ENCODE measurements around the gene TRIM16.
"Not testable (repeated sequence)": the region's sequence is repeated elsewhere in the genome, so short reads cannot be mapped to it uniquely, and the experiment has no call there.

Gene TRIM16

DNA sequence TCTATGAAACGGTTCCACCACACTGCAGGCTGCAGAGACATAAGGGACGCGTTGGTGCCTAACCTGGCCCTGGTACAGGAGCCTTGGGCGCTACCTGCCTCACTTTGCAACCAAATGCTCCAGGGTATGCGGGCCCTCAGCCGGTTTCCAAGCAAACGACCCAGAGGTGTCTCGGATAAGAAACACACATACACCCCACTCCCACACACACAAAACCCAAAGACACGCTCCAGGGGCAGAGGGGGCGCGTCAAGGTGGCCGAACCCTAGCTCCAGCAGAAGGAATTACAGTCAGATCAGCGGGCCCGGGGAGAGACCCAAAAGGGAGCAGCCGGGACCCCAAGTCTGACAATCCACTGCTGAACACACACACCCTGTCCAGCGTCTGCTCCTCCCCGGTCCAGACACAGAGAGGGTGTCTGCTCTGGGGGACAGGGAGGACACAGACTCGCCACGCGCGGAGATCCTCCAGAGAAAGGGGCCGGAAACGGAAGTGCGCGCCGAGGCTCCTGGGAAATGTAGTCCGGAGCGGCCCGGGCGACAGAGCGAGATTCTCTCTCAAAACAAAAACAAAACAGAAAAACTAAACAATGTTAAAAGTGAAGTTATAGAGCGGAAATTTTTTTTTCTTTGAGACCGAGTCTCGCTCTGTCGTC is at the start of gene TRIM16:
Gene TRIM16 (minus strand): TSS at position 488 of the 655 bp plus-strand sequence. CDS start 32,702 bp downstream, outside the sequence.
- peak; percentile 68 for DNase-seq (ENCODE audit: low read depth)

DNA sequence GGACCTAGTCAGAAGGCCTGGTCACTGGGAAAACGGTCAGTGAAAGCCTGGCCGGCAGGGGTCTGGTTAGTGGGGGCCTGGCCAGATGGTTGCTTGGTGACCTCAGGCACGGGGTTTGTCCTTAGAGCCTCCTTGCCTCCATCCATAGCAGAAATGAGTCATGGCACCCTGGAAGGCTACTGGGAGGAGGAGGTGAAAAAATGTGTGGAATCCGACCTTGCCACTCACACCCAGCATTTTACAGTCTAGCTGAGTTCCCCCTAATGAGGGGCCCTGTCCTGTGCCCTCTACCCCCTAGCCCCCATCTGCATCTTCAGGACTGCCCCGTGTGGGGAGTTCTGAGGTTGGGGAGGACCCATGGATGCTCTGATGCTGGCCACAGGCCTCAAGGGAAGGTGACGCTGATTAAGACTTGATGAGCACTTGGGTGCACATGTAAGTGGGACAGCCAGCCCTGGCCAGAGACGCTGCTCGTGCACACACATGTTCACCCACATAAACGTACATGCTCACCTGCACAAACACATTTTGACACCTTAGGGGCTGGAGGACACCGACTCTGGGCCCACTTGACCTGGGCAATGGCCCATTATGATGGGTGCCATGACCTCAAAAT is 49.2 kb upstream of the TRIM16 start:
- not testable (repeated sequence) for DNase-seq (ENCODE audit: low read depth)

DNA sequence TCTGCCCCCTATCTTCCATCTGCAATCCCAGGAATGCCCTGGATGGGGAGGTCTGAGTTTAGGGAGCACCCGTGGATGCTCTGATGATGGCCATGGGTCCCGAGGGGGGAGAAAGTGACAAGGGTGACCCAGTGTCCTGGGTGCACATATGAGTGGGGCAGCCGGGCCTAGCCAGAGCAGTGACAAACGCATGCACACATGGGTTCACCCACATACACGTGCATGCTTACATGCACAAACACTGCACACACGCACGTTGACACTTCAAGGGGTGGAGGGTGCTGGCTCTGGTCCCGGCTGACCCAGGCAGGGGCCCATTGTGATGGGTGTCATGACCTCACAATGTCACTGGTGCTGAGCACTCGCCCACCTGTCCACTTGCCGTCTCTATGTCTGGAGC is 47.8 kb upstream of the TRIM16 start, which contains the start of gene TBC1D26:
Gene TBC1D26 (plus strand): TSS at position 384 of the 400 bp plus-strand sequence. CDS start 3,066 bp downstream, outside the sequence.
- DNase-seq (ENCODE audit: low read depth) = not testable (repeated sequence)

DNA sequence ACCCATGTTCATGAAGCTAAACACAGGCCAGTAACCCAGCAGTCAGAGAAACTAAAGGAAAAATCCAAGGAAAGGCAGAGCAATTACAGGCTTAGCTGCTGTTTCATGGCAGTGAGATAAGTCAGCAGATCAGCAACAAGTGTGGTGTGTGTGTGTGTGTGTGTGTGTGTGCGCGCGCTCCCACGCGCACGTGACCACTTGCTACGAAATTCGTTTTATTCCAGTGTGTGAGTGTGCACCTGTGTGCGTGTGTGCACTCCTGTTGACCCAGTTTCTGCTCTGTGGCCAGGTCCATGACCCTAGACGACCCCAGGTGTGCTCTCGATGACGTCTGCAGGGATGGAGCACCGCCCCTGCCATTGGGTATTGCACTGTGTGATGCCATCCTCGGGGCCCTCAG is 46.4 kb upstream of the TRIM16 start:
- DNase-seq (ENCODE audit: low read depth) = not testable (repeated sequence)

DNA sequence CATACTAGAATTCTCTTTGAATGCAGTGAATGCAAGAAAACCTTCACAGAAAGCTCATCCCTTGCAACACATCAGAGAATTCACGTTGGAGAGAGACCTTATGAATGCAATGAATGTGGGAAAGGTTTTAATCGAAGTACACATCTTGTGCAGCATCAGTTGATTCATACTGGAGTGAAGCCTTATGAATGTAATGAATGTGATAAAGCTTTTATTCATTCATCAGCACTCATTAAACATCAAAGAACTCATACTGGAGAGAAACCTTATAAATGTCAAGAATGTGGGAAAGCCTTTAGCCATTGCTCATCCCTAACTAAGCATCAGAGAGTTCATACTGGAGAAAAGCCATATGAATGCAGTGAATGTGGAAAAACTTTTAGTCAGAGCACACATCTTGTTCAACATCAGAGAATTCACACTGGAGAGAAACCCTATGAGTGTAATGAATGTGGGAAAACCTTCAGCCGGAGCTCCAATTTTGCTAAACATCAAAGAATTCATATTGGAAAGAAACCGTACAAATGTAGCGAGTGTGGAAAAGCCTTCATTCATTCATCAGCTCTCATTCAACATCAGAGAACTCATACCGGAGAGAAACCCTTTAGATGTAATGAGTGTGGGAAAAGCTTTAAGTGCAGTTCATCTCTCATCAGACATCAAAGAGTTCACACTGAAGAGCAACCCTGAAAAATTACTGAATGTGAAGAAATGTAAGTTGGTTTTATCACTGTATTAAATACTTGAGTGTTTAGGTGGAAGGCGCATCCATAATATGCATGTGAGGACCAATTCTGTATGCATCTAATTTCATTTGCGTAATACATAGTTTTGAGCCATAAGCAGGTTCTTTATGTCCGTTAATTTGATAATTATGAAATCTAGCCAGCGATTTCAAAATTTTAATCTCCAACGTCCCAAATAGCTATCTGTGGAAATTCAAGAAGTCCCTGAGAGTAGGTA is 32.8 kb upstream of the TRIM16 start:
- not testable (repeated sequence) for DNase-seq (ENCODE audit: low read depth)

DNA sequence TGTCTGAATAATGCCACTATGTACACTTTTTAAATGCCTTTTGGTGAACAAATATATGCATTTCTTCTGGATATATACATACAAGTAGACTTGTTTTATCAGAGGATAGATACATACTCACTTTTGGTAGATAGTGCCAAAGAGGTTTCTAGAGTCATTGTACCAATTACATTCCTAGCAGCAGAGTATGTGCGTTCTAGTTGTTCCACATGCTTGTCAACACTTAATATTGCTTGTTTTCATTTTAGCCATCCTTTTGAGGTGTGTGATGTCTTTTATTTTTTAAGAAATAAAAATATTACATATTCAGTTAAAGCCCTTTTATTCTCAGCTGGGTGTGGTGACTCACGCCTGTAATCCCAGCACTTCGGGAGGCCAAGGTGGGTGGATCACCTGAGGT is 24.8 kb upstream of the TRIM16 start:
- DNase-seq (ENCODE audit: low read depth) = not testable (repeated sequence)

DNA sequence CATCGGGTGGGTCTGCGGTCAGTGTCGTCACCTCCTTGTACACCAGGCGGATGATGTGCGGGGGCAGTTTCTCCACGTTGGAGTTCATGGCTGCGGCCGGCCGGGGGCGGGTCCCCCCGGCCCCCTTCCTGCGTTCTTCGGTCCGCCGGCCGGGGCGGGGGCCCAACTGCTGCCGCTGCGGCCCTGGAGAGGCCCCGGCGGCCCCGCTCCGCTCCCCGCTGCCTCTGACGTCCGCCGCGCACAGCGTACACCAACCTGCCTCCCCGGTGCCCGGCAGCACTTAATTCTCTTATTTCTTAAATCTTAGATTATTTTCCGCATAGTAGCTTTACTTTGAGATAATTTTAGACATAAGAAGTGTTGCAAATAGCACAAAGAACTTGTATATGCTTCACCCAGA is 20.7 kb upstream of the TRIM16 start:
- DNase-seq (ENCODE audit: low read depth) = not testable (repeated sequence)

DNA sequence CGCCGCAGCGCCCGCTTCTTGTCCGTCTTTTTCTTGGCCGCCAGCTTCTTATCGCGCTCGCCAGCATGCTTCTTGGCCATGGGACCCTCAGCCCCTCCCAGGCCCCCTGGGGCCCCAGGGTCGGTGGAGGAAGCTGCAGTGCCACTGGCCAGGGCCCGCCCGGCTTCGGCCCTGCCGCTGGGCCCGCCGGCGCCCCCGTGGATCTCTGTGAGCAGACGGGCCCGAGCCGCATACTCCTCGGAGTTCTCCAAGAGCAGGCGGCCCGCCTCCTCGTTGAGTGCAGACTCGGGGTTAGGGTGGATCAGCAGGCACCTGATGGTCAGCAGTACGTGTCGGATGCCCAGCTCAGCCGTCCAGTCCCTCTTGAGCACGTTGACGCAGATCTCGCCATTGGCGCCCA is 20.1 kb upstream of the TRIM16 start:
- DNase-seq (ENCODE audit: low read depth) = not testable (repeated sequence)

DNA sequence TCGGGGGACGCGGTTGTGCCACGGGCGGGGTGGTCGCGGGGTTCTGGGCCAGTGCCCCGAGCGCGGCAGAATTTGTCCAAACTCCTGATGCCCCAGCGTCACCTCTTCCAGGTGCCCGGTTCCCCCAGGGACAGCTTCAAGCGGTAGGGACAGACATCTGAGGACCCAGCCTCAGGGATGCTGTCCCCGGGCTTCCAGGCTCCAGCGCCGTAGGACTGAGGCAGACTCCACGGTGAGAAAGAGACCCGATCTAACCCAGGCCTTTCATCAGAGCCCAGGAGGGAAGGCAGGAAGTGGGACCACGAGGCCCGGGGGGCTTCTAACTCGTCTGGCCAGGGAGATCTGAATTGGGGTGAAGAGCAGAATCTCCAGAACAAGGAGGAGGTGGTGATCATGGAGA is 15.8 kb upstream of the TRIM16 start:
- not testable (repeated sequence) for DNase-seq (ENCODE audit: low read depth)

DNA sequence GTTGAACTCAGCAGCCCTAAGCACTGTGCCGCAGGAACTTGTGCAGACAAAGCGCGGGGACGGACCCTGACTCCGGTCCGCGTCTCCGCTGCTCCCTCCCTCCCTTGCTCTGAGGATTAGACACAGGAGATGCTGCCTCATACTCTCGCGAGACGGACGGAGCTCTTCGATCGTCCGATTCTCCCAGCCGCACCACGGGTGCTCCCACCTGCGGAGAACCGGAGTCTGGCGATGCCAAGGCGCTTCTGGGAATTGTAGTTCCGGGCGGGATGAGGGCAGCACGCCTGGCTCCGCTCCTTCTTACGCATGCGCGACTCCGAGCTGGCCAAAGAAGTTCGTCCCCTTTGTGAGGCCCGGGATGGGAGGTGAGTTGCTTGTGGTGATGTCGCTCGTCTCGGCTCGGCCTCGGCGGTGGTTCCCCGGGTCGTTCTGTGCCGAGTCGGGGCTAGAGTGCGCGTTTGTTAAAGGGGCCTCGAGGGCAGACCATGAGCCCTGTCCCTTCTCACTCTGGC is 15.4 kb upstream of the TRIM16 start, which contains the start of gene ZNF286A:
Gene ZNF286A (plus strand): TSS at position 340 of the 512 bp plus-strand sequence. CDS start 578 bp downstream, outside the sequence.
- peak; percentile 83 for DNase-seq (ENCODE audit: low read depth)

DNA sequence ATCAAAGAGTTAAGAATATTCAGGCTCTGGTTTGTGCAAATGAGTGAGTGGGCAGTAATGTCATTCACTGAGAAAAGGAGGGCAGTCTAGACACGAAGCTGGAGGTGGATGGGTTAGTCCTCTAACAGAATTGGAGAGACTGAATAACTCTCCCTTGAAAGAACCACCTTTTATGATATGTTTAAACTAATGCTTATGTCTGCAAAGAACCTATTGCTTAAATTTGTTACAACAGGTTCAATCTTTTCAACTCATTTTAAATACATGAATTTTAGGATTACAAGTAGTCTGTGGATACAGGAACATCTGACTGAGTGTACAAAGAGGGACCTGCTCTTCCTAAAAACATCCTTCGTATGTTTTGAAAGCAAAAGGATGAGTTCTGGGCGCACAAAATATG is 14.9 kb upstream of the TRIM16 start:
- not testable (repeated sequence) for DNase-seq (ENCODE audit: low read depth)

DNA sequence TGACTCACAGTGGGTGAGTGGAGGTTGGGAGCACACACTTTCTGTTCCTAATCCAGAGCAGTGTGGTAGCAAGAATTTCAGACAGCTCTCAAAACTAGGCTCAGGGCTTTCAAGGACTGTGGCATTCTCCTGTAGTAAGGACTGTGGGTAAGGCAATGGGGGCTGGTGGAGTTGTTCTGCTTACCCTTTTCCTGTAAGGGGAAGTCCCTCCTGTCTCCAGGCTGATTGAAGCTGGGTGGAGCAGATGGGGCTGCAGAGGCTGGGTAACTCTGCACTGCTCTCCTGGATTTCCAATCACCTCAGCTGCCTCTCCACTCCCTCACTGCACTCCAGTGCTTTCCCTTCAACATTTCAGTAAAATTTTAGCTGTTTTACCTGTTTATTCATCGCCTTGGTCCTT is 3.4 kb upstream of the TRIM16 start:
- DNase-seq (ENCODE audit: low read depth) = not testable (repeated sequence)

DNA sequence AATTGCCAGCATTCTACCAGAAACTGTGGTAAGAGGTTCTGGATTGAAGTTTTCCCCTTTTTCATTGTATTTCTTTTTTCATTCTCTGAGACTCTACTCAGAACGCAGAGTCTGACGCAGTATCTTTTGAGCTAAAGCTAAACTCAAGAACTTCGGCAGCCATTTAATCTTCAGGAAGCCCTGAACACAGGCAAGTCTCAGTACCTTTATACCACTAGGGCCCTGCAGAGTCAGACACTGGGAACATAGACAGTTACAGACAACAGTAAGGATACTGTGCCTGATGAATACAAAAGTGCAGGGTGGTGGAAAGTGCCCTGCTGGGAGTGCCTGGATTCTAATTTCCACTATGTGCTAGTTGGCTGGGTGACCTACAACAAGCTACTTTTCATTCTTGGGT is 976 bp downstream of the TRIM16 start:
- not testable (repeated sequence) for DNase-seq (ENCODE audit: low read depth)

DNA sequence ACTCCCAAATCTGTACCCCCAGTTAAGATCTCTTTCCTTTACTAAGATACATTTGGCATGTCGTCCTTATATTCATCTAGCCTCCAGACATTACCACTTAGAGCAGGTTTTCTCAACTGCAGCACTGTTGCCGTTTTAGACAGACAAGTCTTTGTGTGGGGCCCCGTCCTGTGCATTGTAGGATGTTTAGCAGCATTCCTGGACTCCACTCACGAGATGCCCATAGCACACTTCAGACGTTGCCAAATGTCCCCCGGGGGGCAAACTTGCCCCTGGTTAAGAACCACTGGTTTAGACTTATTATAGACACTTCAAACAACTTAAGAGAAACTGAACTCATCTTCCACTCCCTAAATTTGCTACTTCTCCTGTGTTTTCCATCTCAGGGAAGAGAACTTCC is 8.1 kb downstream of the TRIM16 start:
- DNase-seq (ENCODE audit: low read depth) = not testable (repeated sequence)

DNA sequence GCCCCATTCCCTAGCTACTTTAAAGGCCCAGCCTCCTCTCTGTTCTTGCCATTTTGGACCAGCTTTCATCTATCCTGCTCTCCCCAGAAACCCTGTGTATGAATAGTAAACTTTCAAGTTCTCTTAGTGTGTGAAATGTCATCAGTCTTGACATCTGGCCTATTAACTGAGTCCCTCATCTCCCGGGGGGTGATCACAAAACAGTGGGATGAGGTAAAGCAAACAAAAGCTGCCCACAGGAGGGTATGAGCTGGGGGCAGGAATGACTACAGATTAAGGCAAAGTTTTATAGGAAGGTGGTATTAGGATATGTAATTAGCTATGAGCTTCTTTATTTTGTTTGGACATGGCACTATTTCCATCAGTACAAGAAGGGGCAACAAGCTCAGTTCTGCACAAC is 9.5 kb downstream of the TRIM16 start:
- not testable (repeated sequence) for DNase-seq (ENCODE audit: low read depth)

DNA sequence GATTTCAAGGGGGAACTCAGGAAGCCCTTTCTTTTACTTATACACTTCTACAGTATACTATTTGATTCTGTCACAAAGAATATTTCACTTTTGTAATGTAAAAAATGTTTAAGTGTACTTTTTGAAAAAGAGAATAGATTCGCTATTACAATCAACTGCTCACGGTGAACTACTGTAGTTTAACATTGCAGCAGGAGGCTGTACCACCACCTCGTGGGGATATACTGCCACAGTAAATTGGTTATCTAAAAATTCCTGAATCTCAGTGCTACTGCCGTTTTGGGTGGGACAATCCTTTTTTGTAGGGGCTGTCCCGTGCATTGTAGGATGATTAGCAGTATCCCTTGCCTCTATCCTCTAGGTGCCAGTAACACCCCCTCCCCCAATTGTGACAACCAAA is 14.6 kb downstream of the TRIM16 start:
- DNase-seq (ENCODE audit: low read depth) = not testable (repeated sequence)

DNA sequence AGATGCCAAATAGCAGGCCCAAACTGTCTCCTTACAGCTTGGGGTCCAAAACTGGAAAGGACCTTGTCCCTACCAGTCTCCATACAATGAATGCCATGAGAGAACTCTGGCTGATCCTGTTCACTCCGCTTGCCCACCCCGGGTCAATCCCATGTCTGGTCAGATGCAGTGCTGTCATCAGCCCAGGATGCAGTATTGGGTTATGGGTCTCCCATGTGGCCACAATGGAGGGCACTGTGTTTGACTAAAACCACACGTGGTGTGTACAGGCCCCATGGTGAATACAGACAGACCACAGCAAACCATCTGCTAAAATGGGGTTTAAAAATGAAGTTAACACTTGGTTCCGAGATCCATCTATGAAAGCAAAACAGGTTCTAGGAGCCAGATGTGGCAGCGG is 20.4 kb downstream of the TRIM16 start:
- DNase-seq (ENCODE audit: low read depth) = no peak

DNA sequence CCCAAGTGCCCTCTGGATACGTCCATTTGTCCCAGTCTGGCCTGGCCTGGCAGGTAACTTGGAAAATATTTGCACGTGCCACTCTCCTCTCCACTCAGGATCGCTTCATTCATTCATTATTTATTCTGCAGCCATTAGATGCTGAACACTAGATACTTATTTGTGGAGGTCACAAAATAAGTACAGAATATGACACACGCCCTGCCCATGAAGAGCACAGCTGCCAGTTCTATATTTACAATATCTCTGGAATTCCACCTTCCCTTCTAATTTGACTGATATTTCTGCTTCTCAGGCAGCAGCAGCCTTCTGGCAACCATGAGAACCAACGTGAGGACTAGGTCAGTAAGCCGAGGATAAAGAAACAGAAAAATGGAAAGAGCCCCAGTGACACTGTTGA is 20.9 kb downstream of the TRIM16 start:
- DNase-seq (ENCODE audit: low read depth) = no peak

DNA sequence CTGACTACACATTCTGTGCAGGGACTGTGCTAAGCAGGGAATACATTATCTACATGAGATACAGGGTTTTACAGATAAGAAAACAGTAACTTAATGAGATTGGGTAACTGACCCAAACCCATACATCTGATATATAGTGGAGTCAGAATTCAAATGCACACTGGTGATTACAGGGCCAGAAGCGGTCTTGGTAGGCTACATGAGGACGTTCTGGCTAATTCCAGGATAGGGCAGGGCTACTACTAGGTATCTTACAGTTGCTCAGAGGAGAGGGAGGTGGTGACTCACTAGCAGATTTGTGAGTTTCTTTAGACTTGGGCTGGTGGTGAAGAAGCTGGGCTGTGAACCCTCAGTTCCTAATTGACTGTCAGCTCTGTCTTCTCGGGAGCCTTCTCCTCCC is 21.4 kb downstream of the TRIM16 start:
- no peak for DNase-seq (ENCODE audit: low read depth)

DNA sequence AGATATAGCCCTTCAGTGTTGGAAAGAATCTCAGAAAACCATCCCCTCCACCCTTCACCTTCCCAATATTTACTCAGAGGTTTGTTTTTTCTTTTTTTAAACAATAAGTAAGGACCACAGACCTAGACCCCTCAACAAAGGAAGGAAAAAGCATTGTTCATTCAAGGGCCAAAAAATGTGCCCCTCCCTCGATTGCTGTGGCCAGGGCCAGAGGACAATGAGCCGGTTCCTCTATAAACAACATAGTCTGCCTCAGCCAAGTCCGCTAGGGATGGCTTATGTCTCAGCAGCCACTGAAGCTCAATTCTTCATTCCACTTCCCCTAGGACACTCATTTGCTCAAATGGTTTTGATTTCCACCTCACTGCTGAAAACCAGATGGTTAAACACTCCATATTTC is 24.0 kb downstream of the TRIM16 start:
- DNase-seq (ENCODE audit: low read depth) = no peak

DNA sequence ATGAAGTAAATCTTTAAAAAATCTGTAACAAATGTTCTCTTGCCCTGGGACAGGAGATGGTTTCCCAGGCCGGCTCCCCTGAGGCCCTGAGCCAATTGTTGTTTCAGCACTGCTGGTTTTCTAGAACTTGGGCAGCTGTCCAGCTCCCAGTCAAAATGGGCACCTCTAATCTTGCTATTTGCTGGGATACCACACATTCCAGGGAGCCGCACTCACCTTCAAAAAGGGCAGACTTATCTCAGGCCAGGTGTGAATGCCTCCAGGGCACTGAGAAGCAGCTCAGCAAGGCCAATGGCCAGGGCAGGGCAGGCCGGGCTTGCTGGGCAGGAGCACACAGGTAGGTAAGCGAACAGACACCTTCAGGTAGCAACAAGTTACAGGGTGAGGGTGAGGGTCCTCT is 24.4 kb downstream of the TRIM16 start:
- DNase-seq (ENCODE audit: low read depth) = no peak

DNA sequence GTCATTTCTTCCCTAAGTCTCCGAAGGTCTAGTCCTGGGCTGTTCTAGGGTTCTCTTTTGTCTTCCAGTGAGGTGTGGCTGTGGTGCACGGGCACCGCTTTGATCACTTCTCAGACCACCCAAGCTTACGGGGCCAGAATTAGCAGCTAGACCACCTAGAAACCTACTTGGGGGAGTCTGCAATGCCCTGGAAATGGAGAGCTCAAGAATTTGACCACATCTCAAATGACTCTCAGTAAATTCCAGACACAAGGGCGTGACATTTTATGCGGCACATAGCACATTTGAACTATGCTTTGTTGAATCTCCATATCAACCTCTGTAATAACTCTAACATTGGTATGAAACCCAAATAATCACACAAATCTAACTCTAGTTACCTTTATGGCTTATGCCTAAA is 24.9 kb downstream of the TRIM16 start:
- DNase-seq (ENCODE audit: low read depth) = no peak

Measured in activated gamma-delta T cell treated with anti-CD3 and anti-CD28 coated beads, Interleukin-2, amount 50 U/mL, for 16 hours (primary cell).